Lower leg skin (tissue), 3 donors: ENCODE measurements around the gene NR1H4.
"Not testable (repeated sequence)": the region's sequence is repeated elsewhere in the genome, so short reads cannot be mapped to it uniquely, and the experiment has no call there.

Source experiments
- CTCF ChIP-seq, 3 donors: fragments of 450-650 bp; IDR thresholded peaks; one replicate each; pipeline ENCODE4 v1.5.1; 2016; ENCODE audit warnings: antibody characterized with exemption in 3 of 3, mild to moderate bottlenecking in 3 of 3, moderate library complexity in 2 of 3
- POLR2A ChIP-seq, 2 donors: fragments of 450-650 bp; IDR thresholded peaks; one replicate each; pipeline ENCODE4 v1.6.1; 2016 to 2017; ENCODE audit warnings: antibody characterized with exemption in 2 of 2, mild to moderate bottlenecking in 1 of 2, moderate library complexity in 1 of 2

GRCh38 chr12:100430251-100430650, 43.4 kb upstream of the NR1H4 start:
- not testable (repeated sequence) for TF ChIP-seq CTCF, POLR2A (IDR thresholded peaks at IDR 0.05)
